ENCODE results near the gene TMEM272.

Gene TMEM272

GRCh38 chr13:51804295-51805172, 40.4 kb downstream of the TMEM272 start:
- peak in 1 of 2 donors; percentile 17 for DNase-seq (ENCODE audit: low read depth in 2 of 2)

- DNase-seq (ENCODE audit: low read depth in 2 of 2): peak; percentile 71 to 74
Observed at GRCh38 chr13:51803422-51804294, 41.3 kb downstream of the TMEM272 start, which contains the start of gene DHRS12. TSS of gene DHRS12 (minus strand) at chr13:51804163. CDS start at chr13:51799659, 4,504 bp downstream.

- DNase-seq (ENCODE audit: low read depth in 2 of 2): no peak
Observed at GRCh38 chr13:51802631-51803418, 42.2 kb downstream of the TMEM272 start.

- DNase-seq (ENCODE audit: low read depth in 2 of 2): no peak
Observed at GRCh38 chr13:51801631-51802099, 43.3 kb downstream of the TMEM272 start.

- DNase-seq (ENCODE audit: low read depth in 2 of 2): no peak
Observed at GRCh38 chr13:51800486-51800885, 44.5 kb downstream of the TMEM272 start.

GRCh38 chr13:51799261-51799660, 45.7 kb downstream of the TMEM272 start:
- DNase-seq (ENCODE audit: low read depth in 2 of 2): no peak

GRCh38 chr13:51797664-51798488, 47.1 kb downstream of the TMEM272 start:
- DNase-seq (ENCODE audit: low read depth in 2 of 2): peak in 1 of 2 donors; percentile 41

- no peak for DNase-seq (ENCODE audit: low read depth in 2 of 2)
Observed at GRCh38 chr13:51796546-51796945, 48.4 kb downstream of the TMEM272 start.

- DNase-seq (ENCODE audit: low read depth in 2 of 2): no peak
Observed at GRCh38 chr13:51795419-51795818, 49.6 kb downstream of the TMEM272 start.

GRCh38 chr13:51794964-51795363, 50.0 kb downstream of the TMEM272 start:
- DNase-seq (ENCODE audit: low read depth in 2 of 2): no peak

- no peak for DNase-seq (ENCODE audit: low read depth in 2 of 2)
Observed at GRCh38 chr13:51793570-51794271, 51.3 kb downstream of the TMEM272 start.

- no peak for DNase-seq (ENCODE audit: low read depth in 2 of 2)
Observed at GRCh38 chr13:51786425-51787265, 58.3 kb downstream of the TMEM272 start.

- DNase-seq (ENCODE audit: low read depth in 2 of 2): no peak
Observed at GRCh38 chr13:51785712-51786424, 59.1 kb downstream of the TMEM272 start.

GRCh38 chr13:51784097-51784496, 60.9 kb downstream of the TMEM272 start:
- no peak for DNase-seq (ENCODE audit: low read depth in 2 of 2)

GRCh38 chr13:51783428-51784094, 61.4 kb downstream of the TMEM272 start:
- no peak for DNase-seq (ENCODE audit: low read depth in 2 of 2)

GRCh38 chr13:51782026-51782710, 62.8 kb downstream of the TMEM272 start:
- DNase-seq (ENCODE audit: low read depth in 2 of 2): no peak
